Uterine smooth muscle cell (primary cell): ENCODE results near the gene MAX. TPM values are rescaled to one million over a fixed set of nuclear protein-coding genes. Genes with fewer than 3 reads are reported as not detected.

Source experiments
- total RNA-seq: library from RNA; depleted of rRNA; stranded (reverse); fragments of >200 nt; gene quantifications from 2 replicates; pipeline ENCODE4 v1.2.3, GENCODE V29; 2014

MAX gene, protein sequence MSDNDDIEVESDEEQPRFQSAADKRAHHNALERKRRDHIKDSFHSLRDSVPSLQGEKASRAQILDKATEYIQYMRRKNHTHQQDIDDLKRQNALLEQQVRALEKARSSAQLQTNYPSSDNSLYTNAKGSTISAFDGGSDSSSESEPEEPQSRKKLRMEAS
- total RNA-seq = 33.2 and 34.5 TPM in 2 replicates

DNA sequence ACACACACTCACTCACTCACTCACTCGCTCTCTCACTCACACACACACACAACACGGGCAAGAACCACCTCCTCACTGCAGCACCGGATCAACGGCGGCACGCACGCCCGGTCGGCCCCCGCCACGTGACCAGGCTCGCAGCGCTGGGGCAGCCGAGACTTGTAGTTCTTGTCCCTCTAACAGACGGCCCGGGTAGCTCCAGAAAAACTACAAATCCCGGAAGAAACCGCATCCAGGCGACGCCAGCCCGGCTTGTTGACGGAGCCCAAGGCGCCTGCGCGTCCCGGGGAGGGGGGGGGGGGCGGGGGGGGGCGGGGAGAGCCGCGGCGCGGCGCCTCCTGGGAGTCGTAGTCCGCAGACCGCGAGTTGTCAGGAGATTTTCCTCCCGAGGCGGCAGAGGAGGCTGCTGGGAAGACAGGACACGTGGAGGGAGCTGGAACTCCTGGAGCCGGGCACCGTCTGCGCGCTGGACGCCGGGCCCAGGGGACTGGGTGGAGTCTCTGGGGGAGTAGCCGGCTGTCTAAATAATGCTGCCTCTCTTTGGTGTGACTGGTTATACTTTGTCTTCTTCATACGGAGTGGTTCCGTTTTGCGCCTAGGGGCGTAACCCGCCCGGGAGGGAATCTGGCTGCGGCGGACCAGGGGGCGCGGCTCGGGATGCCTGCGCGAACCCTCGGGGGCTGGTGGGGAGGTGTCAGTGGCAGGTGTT is at the start of gene MAX:
Gene MAX (minus strand): TSS at position 77 of the 709 bp plus-strand sequence. CDS start 178 bp downstream, outside the sequence.

Other genes starting within 250 kb of the MAX start
- under 0.01 TPM in 2 replicates for gene SPTB, start 222.6 kb downstream of the MAX start, total RNA-seq
- 44.2 and 83.7 TPM in 2 replicates for gene CHURC1, start 188.1 kb downstream of the MAX start, total RNA-seq
- not detected in 2 replicates for gene GPX2, start 159.8 kb downstream of the MAX start, total RNA-seq
- 1.5 and 2.7 TPM in 2 replicates for gene RAB15, start 130.2 kb downstream of the MAX start, total RNA-seq
- 9.6 and 11.1 TPM in 2 replicates for gene FNTB, start 115.6 kb downstream of the MAX start, total RNA-seq